ENCODE measurements around the gene FBXO10.
"Not testable (repeated sequence)": the region's sequence is repeated elsewhere in the genome, so short reads cannot be mapped to it uniquely, and the experiment has no call there.

The FBXO10 gene

DNA sequence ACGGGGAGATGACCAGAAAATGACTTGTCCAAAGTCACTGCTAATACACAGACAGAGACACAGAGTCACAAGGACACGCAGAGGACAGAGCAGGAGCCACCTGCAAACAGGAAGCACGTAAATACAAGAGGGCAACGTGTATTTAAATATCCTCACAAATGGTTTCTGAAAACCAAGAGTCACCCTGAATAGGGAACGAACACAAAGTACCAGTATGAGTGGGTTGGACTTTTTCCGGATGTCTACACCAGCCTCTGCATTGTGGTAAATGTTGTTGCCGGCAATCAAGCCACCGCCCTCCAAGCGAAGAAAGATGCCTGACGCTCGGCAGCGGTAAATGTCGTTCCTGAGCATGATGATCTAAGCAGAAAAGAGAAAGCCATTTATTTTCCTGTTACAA lies 44.5 kb downstream of the FBXO10 start:
- H3K4me1 ChIP-seq (ENCODE audit: control insufficient read depth, insufficient read depth, low read length) = no peaks in the 10 kb centered on the region
- peaks cover 24 to 53% of the 10 kb centered on the region in 2 donors for H3K36me3 ChIP-seq (ENCODE audit: control insufficient read depth in 2 of 2, insufficient read depth in 2 of 2, low read length in 2 of 2)
- no peak overlapping the region for H3K27ac ChIP-seq (ENCODE audit: low read length)
- H3K4me3 ChIP-seq (ENCODE audit: low read length in 2 of 2) = no peak overlapping the region
- no peaks in the 10 kb centered on the region for H3K9me3 ChIP-seq (ENCODE audit: control insufficient read depth in 2 of 2, low read length in 2 of 2)
- no peaks in the 10 kb centered on the region for H3K27me3 ChIP-seq (ENCODE audit: control insufficient read depth in 1 of 2, insufficient read depth in 2 of 2, low read length in 2 of 2)
- no peak overlapping the region for H3K9ac ChIP-seq (ENCODE audit: low read length in 2 of 2)

DNA sequence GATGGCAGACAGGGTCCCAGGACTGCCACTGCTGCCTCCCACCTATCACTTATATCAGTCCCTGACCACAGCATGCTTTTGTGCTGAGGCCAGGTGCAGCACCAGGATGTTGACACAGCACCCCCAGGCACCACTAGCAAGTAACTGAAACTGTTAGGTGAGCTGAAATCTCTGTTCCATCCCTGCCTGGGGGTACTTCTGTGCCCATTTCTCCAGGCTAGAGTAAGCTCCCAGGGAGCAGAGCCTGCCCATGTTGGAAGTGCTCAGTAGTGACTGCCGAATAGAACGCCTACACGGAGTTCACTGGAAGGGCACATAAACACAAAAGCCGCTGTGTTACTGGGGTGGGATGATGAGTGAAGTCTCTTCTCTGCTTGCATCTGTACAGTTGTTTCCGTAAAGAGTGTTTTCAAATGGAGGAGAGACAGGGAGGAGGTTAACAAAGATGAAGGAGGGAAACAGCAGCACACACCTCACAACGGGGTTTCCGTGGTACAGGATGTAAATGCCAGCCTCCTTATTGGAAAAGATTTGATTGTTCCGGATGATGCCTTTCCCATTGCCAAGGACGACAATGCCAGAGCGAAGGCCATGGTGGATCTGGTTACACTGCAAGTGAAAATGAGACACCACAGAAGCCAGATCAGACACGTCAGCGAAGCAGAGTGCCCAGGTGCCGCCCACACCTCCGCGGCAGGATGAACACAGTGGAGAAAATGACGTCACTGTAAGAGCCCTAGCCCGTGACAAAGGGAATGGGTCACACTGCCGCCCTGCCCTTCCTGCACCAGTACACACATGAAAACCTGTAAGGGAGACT lies 47.3 kb downstream of the FBXO10 start:
- no peak overlapping the region for H3K27ac ChIP-seq (ENCODE audit: low read length)

DNA sequence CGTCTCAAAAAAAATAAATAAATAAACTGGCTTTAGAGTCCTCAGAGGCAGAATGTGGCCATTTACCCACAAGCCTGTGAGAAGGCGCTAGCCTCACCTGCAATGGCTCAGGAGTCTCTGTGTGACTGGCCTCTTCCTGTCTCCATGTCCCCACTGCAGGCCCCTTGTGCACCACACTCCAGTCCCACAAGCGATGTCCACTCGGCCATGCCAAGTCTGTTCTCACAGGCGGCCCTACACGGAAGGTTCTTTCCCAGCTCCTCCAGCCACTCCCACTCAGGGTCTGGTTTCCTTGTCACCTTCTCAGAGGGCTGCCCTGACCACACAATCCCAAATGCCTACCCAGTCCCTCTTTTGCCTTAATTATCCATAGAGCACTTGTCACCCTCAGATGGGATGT lies 52.3 kb downstream of the FBXO10 start:
- H3K4me3 ChIP-seq (ENCODE audit: low read length in 2 of 2) = no peak overlapping the region
- no peaks in the 10 kb centered on the region for H3K27me3 ChIP-seq (ENCODE audit: control insufficient read depth in 1 of 2, insufficient read depth in 2 of 2, low read length in 2 of 2)
- H3K9ac ChIP-seq (ENCODE audit: low read length in 2 of 2) = no peak overlapping the region
- H3K9me3 ChIP-seq (ENCODE audit: control insufficient read depth in 2 of 2, low read length in 2 of 2) = no peaks in the 10 kb centered on the region
- H3K4me1 ChIP-seq (ENCODE audit: control insufficient read depth, insufficient read depth, low read length) = no peaks in the 10 kb centered on the region
- no peak overlapping the region for H3K27ac ChIP-seq (ENCODE audit: low read length)
- peaks cover 44 to 54% of the 10 kb centered on the region in 2 donors for H3K36me3 ChIP-seq (ENCODE audit: control insufficient read depth in 2 of 2, insufficient read depth in 2 of 2, low read length in 2 of 2)

More for the DNA sequence above, 47.3 kb downstream of the FBXO10 start:
- Histone ChIP-seq H3K27me3 (ENCODE audit: control insufficient read depth in 1 of 2, insufficient read depth in 2 of 2, low read length in 2 of 2) (no peaks in the 10 kb centered on the region), H3K9ac (ENCODE audit: low read length in 2 of 2) (no peak overlapping the region), H3K4me1 (ENCODE audit: control insufficient read depth, insufficient read depth, low read length) (no peaks in the 10 kb centered on the region), H3K9me3 (ENCODE audit: control insufficient read depth in 2 of 2, low read length in 2 of 2) (no peaks in the 10 kb centered on the region), H3K4me3 (ENCODE audit: low read length in 2 of 2) (no peak overlapping the region), H3K36me3 (ENCODE audit: control insufficient read depth in 2 of 2, insufficient read depth in 2 of 2, low read length in 2 of 2) (peaks cover 31 to 57% of the 10 kb centered on the region in 2 donors)

GRCh38 chr9:37522971-37523370 lies 53.2 kb downstream of the FBXO10 start:
- H3K27me3 ChIP-seq (ENCODE audit: control insufficient read depth in 1 of 2, insufficient read depth in 2 of 2, low read length in 2 of 2) = no peaks in the 10 kb centered on the region
- no peaks in the 10 kb centered on the region for H3K9me3 ChIP-seq (ENCODE audit: control insufficient read depth in 2 of 2, low read length in 2 of 2)
- no peak overlapping the region for H3K4me3 ChIP-seq (ENCODE audit: low read length in 2 of 2)
- H3K9ac ChIP-seq (ENCODE audit: low read length in 2 of 2) = no peak overlapping the region
- no peaks in the 10 kb centered on the region for H3K4me1 ChIP-seq (ENCODE audit: control insufficient read depth, insufficient read depth, low read length)
- H3K36me3 ChIP-seq (ENCODE audit: control insufficient read depth in 2 of 2, insufficient read depth in 2 of 2, low read length in 2 of 2) = peaks cover 46 to 50% of the 10 kb centered on the region in 2 donors
- H3K27ac ChIP-seq (ENCODE audit: low read length) = no peak overlapping the region

DNA sequence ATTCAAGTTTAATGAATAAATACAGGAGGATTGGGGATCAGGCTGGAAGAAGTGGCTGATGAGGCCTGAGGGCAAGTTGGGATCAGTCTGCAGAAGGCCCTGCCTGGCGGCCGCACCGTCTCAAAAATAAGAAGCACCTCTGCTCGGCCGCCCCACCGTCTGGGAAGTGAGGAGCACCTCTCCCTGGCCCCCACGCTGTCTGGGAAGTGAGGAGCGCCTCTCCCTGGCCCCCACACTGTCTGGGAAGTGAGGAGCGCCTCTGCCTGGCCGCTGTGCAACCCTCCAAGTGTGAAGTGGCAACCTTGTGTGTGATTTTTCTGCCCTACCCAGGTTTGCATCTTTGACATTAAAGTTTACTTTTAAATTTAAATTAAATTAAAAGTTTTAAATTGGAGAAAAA lies 55.1 kb downstream of the FBXO10 start:
- H3K9me3 ChIP-seq (ENCODE audit: control insufficient read depth in 2 of 2, low read length in 2 of 2) = no peaks in the 10 kb centered on the region
- H3K36me3 ChIP-seq (ENCODE audit: control insufficient read depth in 2 of 2, insufficient read depth in 2 of 2, low read length in 2 of 2) = peaks cover 38 to 40% of the 10 kb centered on the region in 2 donors
- no peaks in the 10 kb centered on the region for H3K4me1 ChIP-seq (ENCODE audit: control insufficient read depth, insufficient read depth, low read length)
- H3K27ac ChIP-seq (ENCODE audit: low read length) = no peak overlapping the region
- H3K27me3 ChIP-seq (ENCODE audit: control insufficient read depth in 1 of 2, insufficient read depth in 2 of 2, low read length in 2 of 2) = no peaks in the 10 kb centered on the region
- no peak overlapping the region for H3K9ac ChIP-seq (ENCODE audit: low read length in 2 of 2)
- H3K4me3 ChIP-seq (ENCODE audit: low read length in 2 of 2) = no peak overlapping the region

GRCh38 chr9:37520641-37521040 lies 55.5 kb downstream of the FBXO10 start:
- no peaks in the 10 kb centered on the region for H3K9me3 ChIP-seq (ENCODE audit: control insufficient read depth in 2 of 2, low read length in 2 of 2)
- H3K27me3 ChIP-seq (ENCODE audit: control insufficient read depth in 1 of 2, insufficient read depth in 2 of 2, low read length in 2 of 2) = no peaks in the 10 kb centered on the region
- no peaks in the 10 kb centered on the region for H3K4me1 ChIP-seq (ENCODE audit: control insufficient read depth, insufficient read depth, low read length)
- no peak overlapping the region for H3K9ac ChIP-seq (ENCODE audit: low read length in 2 of 2)
- no peak overlapping the region for H3K27ac ChIP-seq (ENCODE audit: low read length)
- no peak overlapping the region for H3K4me3 ChIP-seq (ENCODE audit: low read length in 2 of 2)
- H3K36me3 ChIP-seq (ENCODE audit: control insufficient read depth in 2 of 2, insufficient read depth in 2 of 2, low read length in 2 of 2) = peaks cover 38 to 39% of the 10 kb centered on the region in 2 donors

- Histone ChIP-seq H3K9me3 (ENCODE audit: control insufficient read depth in 2 of 2, low read length in 2 of 2) (no peaks in the 10 kb centered on the region), H3K27ac (ENCODE audit: low read length) (no peak overlapping the region), H3K4me1 (ENCODE audit: control insufficient read depth, insufficient read depth, low read length) (no peaks in the 10 kb centered on the region), H3K4me3 (ENCODE audit: low read length in 2 of 2) (no peak overlapping the region), H3K9ac (ENCODE audit: low read length in 2 of 2) (no peak overlapping the region), H3K27me3 (ENCODE audit: control insufficient read depth in 1 of 2, insufficient read depth in 2 of 2, low read length in 2 of 2) (no peaks in the 10 kb centered on the region), H3K36me3 (ENCODE audit: control insufficient read depth in 2 of 2, insufficient read depth in 2 of 2, low read length in 2 of 2) (peaks cover 25 to 28% of the 10 kb centered on the region in 2 donors)
Observed at GRCh38 chr9:37517923-37518322, 58.3 kb downstream of the FBXO10 start.

DNA sequence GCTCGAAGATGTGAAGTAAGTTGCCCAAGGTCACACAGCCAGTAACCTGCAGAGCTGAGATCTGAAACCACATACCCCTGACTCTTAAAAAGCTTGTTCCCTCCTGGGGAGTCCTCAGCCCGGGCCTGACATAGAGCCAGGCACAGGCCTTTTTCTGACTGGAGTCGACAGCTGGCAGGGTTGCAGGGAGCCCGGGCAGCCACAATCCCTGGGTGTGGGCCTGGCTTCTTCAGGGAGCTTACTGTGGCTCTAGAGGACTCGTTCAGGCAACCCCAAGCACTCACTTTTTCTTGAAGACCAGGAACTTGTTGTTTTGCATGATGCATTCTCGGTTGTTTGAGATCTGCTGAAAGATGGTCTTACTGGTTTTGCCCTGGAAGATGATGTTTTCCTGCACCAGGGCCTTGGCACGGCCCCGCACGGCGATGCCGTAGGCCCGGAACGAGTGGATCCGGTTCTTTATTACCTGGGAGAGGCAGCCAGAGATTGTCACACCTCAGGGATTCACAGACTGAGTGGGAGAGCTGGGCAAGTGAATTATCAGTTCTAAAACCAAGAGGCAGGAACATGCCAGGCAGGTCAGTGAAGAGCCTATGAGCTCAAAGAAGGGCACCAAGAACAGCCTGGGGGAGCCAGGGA lies 60.4 kb downstream of the FBXO10 start:
- H3K36me3 ChIP-seq (ENCODE audit: control insufficient read depth in 2 of 2, insufficient read depth in 2 of 2, low read length in 2 of 2) = peaks cover 8 to 18% of the 10 kb centered on the region in 2 donors
- no peak overlapping the region for H3K27ac ChIP-seq (ENCODE audit: low read length)
- H3K9ac ChIP-seq (ENCODE audit: low read length in 2 of 2) = no peak overlapping the region
- H3K4me3 ChIP-seq (ENCODE audit: low read length in 2 of 2) = no peak overlapping the region
- H3K27me3 ChIP-seq (ENCODE audit: control insufficient read depth in 1 of 2, insufficient read depth in 2 of 2, low read length in 2 of 2) = no peaks in the 10 kb centered on the region
- H3K9me3 ChIP-seq (ENCODE audit: control insufficient read depth in 2 of 2, low read length in 2 of 2) = no peaks in the 10 kb centered on the region
- no peaks in the 10 kb centered on the region for H3K4me1 ChIP-seq (ENCODE audit: control insufficient read depth, insufficient read depth, low read length)

GRCh38 chr9:37514999-37515398 lies 61.2 kb downstream of the FBXO10 start:
- Histone ChIP-seq H3K9me3 (ENCODE audit: control insufficient read depth in 2 of 2, low read length in 2 of 2) (no peaks in the 10 kb centered on the region), H3K4me1 (ENCODE audit: control insufficient read depth, insufficient read depth, low read length) (no peaks in the 10 kb centered on the region), H3K4me3 (ENCODE audit: low read length in 2 of 2) (no peak overlapping the region), H3K9ac (ENCODE audit: low read length in 2 of 2) (no peak overlapping the region), H3K27me3 (ENCODE audit: control insufficient read depth in 1 of 2, insufficient read depth in 2 of 2, low read length in 2 of 2) (no peaks in the 10 kb centered on the region), H3K27ac (ENCODE audit: low read length) (no peak overlapping the region), H3K36me3 (ENCODE audit: control insufficient read depth in 2 of 2, insufficient read depth in 2 of 2, low read length in 2 of 2) (peaks cover 7 to 18% of the 10 kb centered on the region in 2 donors)

GRCh38 chr9:37514415-37514814 lies 61.8 kb downstream of the FBXO10 start:
- not testable (repeated sequence) for H3K4me1 ChIP-seq (ENCODE audit: control insufficient read depth, insufficient read depth, low read length); H3K27ac ChIP-seq (ENCODE audit: low read length); H3K27me3 ChIP-seq (ENCODE audit: control insufficient read depth in 1 of 2, insufficient read depth in 2 of 2, low read length in 2 of 2); H3K9me3 ChIP-seq (ENCODE audit: control insufficient read depth in 2 of 2, low read length in 2 of 2); H3K4me3 ChIP-seq (ENCODE audit: low read length in 2 of 2); H3K9ac ChIP-seq (ENCODE audit: low read length in 2 of 2)
- H3K36me3 ChIP-seq (ENCODE audit: control insufficient read depth in 2 of 2, insufficient read depth in 2 of 2, low read length in 2 of 2) = peaks cover 7 to 18% of the 10 kb centered on the region in 2 donors

DNA sequence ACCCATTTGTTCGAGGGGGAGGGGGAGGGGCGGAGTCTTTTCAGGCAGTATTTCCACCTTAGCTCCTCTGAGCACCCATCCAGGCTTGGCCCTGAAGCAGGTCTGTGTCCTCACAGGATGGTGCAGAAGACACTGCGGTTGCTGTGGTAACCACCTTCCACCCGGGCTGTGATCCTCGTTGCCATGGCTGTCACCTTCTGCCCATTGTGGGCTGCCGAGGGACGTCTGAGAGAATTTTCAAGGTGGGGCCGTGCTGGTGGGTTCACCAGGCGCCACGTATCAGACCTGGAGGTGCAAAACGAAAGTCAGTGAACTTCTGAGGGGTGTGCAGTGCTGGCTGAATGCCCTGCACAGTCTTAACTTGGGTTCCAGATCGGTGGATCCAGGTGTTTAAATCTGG lies 63.7 kb downstream of the FBXO10 start:
- Histone ChIP-seq H3K9me3 (ENCODE audit: control insufficient read depth in 2 of 2, low read length in 2 of 2) (no peaks in the 10 kb centered on the region), H3K4me1 (ENCODE audit: control insufficient read depth, insufficient read depth, low read length) (no peaks in the 10 kb centered on the region), H3K9ac (ENCODE audit: low read length in 2 of 2) (no peak overlapping the region), H3K27me3 (ENCODE audit: control insufficient read depth in 1 of 2, insufficient read depth in 2 of 2, low read length in 2 of 2) (no peaks in the 10 kb centered on the region), H3K36me3 (ENCODE audit: control insufficient read depth in 2 of 2, insufficient read depth in 2 of 2, low read length in 2 of 2) (peaks cover 14 to 27% of the 10 kb centered on the region in 2 donors), H3K27ac (ENCODE audit: low read length) (no peak overlapping the region), H3K4me3 (ENCODE audit: low read length in 2 of 2) (no peak overlapping the region)

All from stomach smooth muscle (tissue), 2 donors.